Stimulated activated CD4-positive, alpha-beta T cell treated with anti-CD3 and anti-CD28 coated beads, Interleukin-15, amount 100 ng/mL, for 48 hours (primary cell): ENCODE results near the gene PRSS21.
A peak's percentile ranks its signal among the peaks of the same experiment; 100 is the strongest.

Source experiments
- DNase-seq, 2 donors: peaks; one replicate each; pipeline ENCODE4 v3.0.0-alpha.2; 2020; ENCODE audit warnings: low read depth in 2 of 2

PRSS21 gene

GRCh38 chr16:2867661-2867986 is 50.6 kb downstream of the PRSS21 start:
- no peak for DNase-seq

DNA sequence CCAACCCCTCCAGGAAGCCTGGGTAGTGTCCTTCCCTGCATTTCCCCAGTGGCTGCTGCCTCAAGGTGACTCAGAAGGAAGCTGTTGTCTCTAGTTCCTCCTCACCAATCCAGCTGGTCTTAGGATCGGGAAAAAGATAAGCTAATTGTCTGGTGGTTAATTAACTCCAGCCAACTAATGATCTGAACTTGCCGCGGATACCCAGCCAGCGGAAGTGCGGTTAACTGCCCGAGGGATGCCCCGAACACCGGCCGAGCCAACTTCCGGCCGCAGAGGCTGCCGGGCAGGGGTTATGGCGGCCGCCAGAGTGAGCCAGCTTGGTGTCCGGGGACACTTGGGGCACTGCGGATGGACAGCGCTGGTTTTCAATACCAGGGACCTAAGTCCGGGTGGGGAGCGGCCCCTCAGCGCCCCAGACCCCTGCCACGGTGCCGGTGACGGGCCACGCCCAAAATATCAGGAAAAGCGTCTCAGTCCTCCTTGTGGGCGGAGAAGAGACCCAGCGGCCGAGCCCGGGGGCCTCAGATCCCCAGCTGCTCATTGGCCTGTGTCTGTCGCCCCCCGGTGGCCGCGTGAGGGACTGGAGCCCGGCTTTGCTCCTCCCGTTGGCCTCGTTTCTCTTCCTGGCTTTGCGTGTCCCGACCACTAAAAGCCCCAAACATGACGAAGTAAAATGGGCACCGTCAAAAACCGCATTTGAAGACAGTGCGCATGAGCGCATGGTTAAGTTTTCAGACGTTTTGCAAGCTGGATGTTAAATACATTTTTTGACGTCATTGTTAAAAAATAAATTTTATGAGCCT is 51.2 kb downstream of the PRSS21 start:
- DNase-seq = peak; percentile 93 to 96
